Astrocyte of the hippocampus (primary cell): Measurements from ENCODE around the gene PCDHGB6.
A peak's percentile ranks its signal among the peaks of the same experiment; 100 is the strongest.
"Not testable (repeated sequence)": the region's sequence is repeated elsewhere in the genome, so short reads cannot be mapped to it uniquely, and the experiment has no call there.

Experiments used
- DNase-seq: peaks from one replicate; pipeline ENCODE4 v3.0.0; 2011; ENCODE audit warnings: low read depth, low spot score

The PCDHGB6 gene

GRCh38 chr5:141407790-141408505 lies at the start of gene PCDHGB6:
Gene PCDHGB6 (plus strand): TSS chr5:141408021. CDS start chr5:141408203, 182 bp downstream.
- peak; percentile 62 for DNase-seq

GRCh38 chr5:141359790-141360426 lies 47.9 kb upstream of the PCDHGB6 start, which contains the start of gene PCDHGB2:
Gene PCDHGB2 (plus strand): TSS chr5:141359994. CDS start chr5:141360136, 142 bp downstream.
- peak; percentile 15 for DNase-seq

GRCh38 chr5:141360685-141361084 lies 47.1 kb upstream of the PCDHGB6 start:
- DNase-seq: no peak

- no peak for DNase-seq
These were observed 45.1 kb upstream of the PCDHGB6 start for GRCh38 chr5:141362719-141363118.

DNA sequence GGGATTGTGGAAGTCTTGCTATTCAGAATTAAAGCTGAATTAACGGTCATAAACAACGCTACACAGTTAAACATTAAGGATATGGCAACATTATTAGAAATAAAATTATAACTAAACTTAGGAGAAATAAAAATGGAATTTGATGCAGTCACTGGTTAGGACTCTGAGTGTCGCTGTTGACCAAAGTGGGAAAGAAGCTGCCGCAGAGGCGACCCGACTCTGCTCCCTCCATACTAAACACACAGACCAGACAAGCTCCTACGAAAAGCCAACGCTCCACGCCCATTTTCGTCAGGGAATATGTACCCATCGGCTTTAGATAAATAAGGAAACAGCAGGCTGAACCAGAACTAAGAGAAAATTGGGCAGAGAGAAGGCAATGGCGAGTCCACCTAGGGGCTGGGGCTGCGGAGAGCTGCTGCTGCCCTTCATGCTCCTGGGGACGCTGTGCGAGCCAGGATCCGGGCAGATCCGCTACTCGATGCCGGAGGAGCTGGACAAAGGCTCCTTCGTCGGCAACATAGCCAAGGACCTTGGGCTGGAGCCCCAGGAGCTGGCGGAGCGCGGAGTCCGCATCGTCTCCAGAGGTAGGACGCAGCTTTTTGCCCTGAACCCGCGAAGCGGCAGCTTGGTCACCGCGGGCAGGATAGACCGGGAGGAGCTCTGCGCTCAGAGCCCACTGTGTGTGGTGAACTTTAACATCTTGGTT lies 43.7 kb upstream of the PCDHGB6 start, which contains the start of gene PCDHGA5:
Gene PCDHGA5, plus strand, starts transcription at position 211 of the 709 bp plus-strand sequence. Its CDS starts 169 bp downstream, at position 380.
- peak; percentile 20 for DNase-seq

GRCh38 chr5:141366016-141366896 lies 41.6 kb upstream of the PCDHGB6 start:
- DNase-seq: no peak

GRCh38 chr5:141369994-141370848 lies 37.6 kb upstream of the PCDHGB6 start, which contains the start of gene PCDHGB3:
Gene PCDHGB3 (plus strand): TSS chr5:141370242. CDS start chr5:141370395, 153 bp downstream.
- DNase-seq: peak; percentile 60

- no peak for DNase-seq
These were observed 36.0 kb upstream of the PCDHGB6 start for GRCh38 chr5:141371572-141372475.

DNA sequence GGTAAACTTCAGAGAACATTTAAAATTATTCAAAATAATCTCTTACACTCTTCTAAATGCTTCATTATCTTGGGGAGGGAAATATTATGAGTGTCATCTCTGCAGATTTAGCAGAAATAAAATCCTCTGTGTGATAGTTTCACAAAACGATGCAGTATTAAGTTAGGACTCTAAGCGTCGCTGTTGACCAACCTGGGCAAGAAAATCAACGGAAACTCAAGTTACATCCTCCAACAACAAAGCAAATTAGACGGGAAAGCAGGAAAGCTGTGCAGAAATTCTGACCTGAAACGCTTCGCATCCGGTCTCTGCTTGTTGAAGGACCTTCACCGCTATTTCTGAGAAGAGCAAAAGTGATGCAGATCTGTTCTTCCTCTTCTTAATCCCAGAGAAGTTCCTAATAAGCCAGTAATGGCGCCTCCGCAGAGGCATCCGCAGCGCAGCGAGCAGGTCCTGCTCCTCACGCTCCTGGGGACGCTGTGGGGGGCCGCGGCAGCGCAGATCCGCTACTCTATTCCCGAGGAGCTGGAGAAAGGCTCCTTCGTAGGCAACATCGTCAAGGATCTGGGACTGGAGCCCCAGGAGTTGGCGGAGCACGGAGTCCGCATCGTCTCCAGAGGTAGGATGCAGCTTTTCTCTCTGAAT lies 34.0 kb upstream of the PCDHGB6 start, which contains the start of gene PCDHGA6:
Gene PCDHGA6, plus strand, starts transcription at position 219 of the 645 bp plus-strand sequence. Its CDS starts 193 bp downstream, at position 412.
- DNase-seq: peak; percentile 36

- no peak for DNase-seq
These were observed 33.2 kb upstream of the PCDHGB6 start for GRCh38 chr5:141374627-141375026.

DNA sequence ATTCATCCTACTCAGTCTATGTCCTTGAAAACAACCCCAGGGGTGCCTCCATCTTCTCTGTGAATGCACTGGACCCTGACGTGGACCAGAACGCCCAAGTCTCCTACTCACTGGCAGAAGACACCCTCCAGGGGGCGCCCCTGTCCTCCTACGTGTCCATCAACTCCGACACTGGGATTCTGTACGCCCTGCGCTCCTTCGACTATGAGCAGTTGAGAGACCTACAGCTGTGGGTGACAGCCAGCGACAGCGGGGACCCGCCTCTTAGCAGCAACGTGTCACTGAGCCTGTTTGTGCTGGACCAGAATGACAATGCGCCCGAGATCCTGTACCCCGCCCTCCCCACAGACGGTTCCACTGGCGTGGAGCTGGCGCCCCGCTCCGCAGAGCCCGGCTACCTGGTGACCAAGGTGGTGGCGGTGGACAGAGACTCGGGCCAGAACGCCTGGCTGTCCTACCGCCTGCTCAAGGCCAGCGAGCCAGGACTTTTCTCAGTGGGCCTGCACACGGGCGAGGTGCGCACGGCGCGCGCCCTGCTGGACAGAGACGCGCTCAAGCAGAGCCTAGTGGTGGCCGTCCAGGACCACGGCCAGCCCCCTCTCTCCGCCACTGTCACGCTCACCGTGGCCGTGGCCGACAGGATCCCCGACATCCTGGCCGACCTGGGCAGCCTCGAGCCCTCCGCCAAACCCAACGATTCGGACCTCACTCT lies 32.2 kb upstream of the PCDHGB6 start:
- DNase-seq: not testable (repeated sequence)

DNA sequence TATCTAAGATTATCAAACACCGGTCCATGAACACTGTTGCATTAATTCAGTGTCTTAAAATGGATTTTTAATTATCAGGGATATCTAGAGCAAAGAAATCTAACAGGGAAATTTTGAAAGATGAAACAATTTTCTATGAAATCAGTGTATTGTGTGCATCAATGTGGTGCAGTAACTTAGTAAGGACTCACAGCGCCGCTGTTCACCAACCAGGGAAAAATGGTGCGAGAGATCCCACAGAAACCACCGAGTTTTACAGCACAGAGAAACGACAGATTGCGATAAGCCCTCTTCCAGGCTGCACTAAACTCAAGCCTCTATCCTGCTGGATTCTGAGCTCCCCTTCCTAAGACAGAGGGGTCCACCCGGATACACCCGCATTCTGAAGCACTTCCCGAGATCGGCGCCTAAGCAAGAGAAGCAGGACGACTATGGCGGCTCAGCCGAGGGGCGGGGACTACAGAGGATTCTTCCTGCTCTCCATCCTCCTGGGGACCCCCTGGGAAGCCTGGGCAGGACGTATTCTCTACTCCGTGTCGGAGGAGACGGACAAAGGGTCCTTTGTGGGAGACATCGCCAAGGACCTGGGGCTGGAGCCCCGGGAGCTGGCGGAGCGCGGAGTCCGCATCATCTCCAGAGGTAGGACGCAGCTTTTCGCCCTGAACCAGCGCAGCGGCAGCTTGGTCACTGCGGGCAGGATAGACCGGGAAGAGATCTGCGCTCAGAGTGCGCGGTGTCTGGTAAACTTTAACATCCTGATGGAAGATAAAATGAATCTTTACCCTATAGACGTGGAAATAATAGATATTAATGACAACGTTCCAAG lies 25.1 kb upstream of the PCDHGB6 start, which contains the start of gene PCDHGA7:
Gene PCDHGA7, plus strand, starts transcription at position 274 of the 826 bp plus-strand sequence. Its CDS starts 158 bp downstream, at position 432.
- peak; percentile 51 for DNase-seq

DNA sequence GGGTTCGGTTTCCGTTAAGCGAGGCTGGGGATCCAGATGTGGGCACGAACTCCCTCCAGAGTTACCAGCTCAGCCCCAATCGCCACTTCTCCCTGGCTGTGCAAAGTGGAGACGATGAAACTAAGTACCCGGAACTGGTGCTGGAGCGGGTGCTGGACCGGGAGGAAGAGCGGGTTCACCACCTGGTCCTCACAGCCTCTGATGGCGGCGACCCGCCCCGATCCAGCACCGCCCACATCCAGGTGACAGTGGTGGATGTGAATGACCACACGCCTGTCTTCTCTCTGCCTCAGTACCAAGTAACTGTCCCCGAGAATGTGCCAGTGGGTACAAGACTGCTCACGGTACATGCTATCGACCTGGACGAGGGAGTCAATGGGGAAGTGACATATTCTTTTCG lies 24.5 kb upstream of the PCDHGB6 start:
- no peak for DNase-seq

- DNase-seq: no peak
These were observed 23.2 kb upstream of the PCDHGB6 start for GRCh38 chr5:141384471-141385267.

DNA sequence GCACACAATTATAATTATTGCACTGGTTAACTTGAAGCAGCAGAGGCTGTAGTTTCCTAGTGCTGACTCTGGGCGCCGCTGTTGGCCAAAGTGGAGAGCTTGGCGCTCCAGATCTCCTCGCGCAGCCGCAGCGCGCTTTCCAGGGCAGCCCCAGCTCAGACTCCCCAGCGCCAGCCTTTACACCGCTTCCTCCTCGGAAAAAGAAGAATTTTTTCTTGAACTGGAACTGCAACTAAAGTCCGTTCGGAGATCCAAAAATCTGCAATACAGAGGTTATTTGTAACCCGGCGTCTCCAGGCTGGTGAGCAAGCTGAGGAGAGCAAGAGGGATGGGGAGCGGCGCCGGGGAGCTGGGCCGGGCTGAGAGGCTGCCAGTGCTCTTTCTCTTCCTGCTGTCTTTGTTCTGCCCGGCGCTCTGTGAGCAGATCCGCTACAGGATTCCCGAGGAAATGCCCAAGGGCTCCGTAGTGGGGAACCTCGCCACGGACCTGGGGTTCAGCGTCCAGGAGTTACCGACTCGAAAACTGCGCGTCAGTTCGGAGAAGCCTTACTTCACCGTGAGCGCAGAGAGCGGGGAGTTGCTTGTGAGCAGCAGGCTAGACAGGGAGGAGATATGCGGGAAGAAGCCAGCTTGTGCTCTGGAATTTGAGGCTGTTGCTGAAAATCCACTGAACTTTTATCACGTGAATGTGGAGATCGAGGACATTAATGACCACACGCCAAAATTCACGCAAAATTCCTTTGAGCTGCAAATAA lies 20.1 kb upstream of the PCDHGB6 start, which contains the start of gene PCDHGB4:
Gene PCDHGB4, plus strand, starts transcription at position 142 of the 755 bp plus-strand sequence. Its CDS starts 187 bp downstream, at position 329.
- DNase-seq: peak; percentile 62
